Activated CD4-positive, alpha-beta memory T cell treated with anti-CD3 and anti-CD28 coated beads, Interleukin-2, amount 10 ng/mL, durations not matched to agents 7 days and 5 days (primary cell): Measurements from ENCODE around the gene DHX9. TPM values are rescaled to one million over a fixed set of nuclear protein-coding genes. Genes with fewer than 3 reads are reported as not detected.
"Not testable (repeated sequence)": the region's sequence is repeated elsewhere in the genome, so short reads cannot be mapped to it uniquely, and the experiment has no call there.

ENCODE experiments used
- CTCF ChIA-PET: fragments of 350-600 bp; sonication (Branson Sonifier 250); formaldehyde crosslinking; loops from one replicate; lab custom pipeline; 2021; ENCODE audit warnings: antibody characterized with exemption, inconsistent platforms; lab: Charles Lee
- POLR2A ChIA-PET: fragments of 350-600 bp; sonication (Branson Sonifier 250); formaldehyde crosslinking; loops from one replicate; lab custom pipeline; 2021; ENCODE audit warnings: antibody characterized with exemption; lab: Charles Lee
- DNase-seq: peaks from one replicate; pipeline ENCODE4 v3.0.0-alpha.2; 2020
- H3K27ac Mint-ChIP-seq: one replicate; pipeline ENCODE4 v1.8.0; 2021; ENCODE audit warnings: mild to moderate bottlenecking, mixed read lengths
- H3K27me3 Mint-ChIP-seq: one replicate; pipeline ENCODE4 v1.8.0; 2021; ENCODE audit warnings: mixed read lengths
- H3K36me3 Mint-ChIP-seq: one replicate; pipeline ENCODE4 v1.8.0; 2021; ENCODE audit warnings: low read depth, mixed read lengths
- H3K4me1 Mint-ChIP-seq: one replicate; pipeline ENCODE4 v1.8.0; 2021; ENCODE audit warnings: mixed read lengths
- H3K4me3 Mint-ChIP-seq: one replicate; pipeline ENCODE4 v1.8.0; 2021; ENCODE audit warnings: mild to moderate bottlenecking, mixed read lengths
- H3K9me3 Mint-ChIP-seq: one replicate; pipeline ENCODE4 v1.8.0; 2021; ENCODE audit warnings: mixed read lengths
- total RNA-seq, 2 experiments: library from RNA; stranded (reverse); gene quantifications; one replicate each; pipeline ENCODE4 v1.2.3, GENCODE V29; 2021

Gene DHX9
- total RNA-seq, 2 experiments from 2014 or later, result 163 to 171 TPM

DNA sequence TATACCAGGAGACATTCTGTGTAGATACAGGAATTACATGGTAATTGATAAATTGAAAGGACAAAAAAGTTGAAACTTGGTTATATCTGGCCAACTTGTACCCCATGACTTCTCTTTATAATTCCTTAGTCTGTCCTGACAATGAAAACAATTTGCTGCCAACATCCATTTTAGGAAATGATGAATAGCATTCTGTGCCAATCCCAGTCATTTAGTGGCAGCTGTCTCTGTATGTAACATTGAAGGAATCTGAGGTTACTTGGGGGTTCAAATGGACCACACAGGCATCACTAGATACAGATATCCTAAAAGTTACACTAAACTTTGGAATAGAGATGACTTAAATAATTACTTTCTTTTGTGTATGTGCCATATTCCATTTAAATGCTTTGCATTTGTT is 38.2 kb downstream of the DHX9 start:
- DNase-seq, result no peak
- ChIA-PET CTCF (interaction anchor here (1.6 kb wide), 1 partner anchor 11 kb away, joined by 3 read pairs; no protein-coding TSS in a partner anchor), POLR2A (interaction anchor here (1.4 kb wide), 1 partner anchor 13 kb away, joined by 4 read pairs; no protein-coding TSS in a partner anchor)
- H3K9me3 Mint-ChIP-seq, result no peaks in the 10 kb centered on the region
- peaks cover 13% of the 10 kb centered on the region for H3K4me1 Mint-ChIP-seq
- H3K36me3 Mint-ChIP-seq, result peaks cover 97% of the 10 kb centered on the region
- no peak overlapping the region for H3K4me3 Mint-ChIP-seq
- no peak overlapping the region for H3K27ac Mint-ChIP-seq
- no peaks in the 10 kb centered on the region for H3K27me3 Mint-ChIP-seq

DNA sequence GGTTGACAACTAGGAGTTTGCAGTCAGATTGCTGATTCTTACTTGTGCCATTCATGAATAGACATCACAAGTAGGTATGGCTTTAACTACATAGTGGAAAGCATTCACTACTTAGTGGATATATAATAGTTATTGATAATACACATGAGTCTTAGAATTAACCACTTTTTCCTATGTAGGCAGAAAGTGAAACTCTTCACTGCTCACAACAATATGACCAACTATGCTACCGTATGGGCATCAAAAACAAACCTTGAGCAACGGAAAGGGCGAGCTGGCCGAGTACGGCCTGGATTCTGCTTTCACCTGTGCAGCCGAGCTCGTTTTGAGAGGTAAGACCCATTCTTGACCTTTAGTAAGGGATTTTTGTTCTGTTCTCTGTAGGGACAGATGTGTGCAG is 38.7 kb downstream of the DHX9 start:
- Mint-ChIP-seq H3K4me3 (no peak overlapping the region), H3K4me1 (peaks cover 13% of the 10 kb centered on the region), H3K36me3 (peaks cover 97% of the 10 kb centered on the region), H3K9me3 (no peaks in the 10 kb centered on the region), H3K27ac (no peak overlapping the region), H3K27me3 (no peaks in the 10 kb centered on the region)
- no peak for DNase-seq
- ChIA-PET CTCF (interaction anchor here (1.6 kb wide), 1 partner anchor 11 kb away, joined by 3 read pairs; no protein-coding TSS in a partner anchor), POLR2A (interaction anchor here (1.4 kb wide), 1 partner anchor 12 kb away, joined by 4 read pairs; no protein-coding TSS in a partner anchor)

DNA sequence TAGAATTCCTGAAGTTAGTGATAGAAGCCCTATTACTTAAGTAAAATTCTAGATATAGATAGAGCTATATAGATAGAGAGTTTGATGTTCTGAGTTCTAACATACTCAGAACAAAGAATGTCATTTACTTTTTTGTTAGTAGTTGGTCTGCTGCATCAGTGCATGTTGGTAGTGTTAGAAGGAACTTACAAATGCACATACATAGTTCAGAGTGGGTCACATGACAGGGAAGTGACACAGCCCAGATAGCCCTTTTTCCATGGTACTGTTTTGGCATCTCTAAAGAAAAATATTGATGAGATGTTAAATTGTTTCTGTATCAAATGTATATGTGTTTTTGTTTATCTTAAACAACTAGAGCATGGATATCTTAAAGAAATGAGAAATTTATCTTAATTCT is 45.7 kb downstream of the DHX9 start:
- no peak for DNase-seq
- H3K27me3 Mint-ChIP-seq, result no peaks in the 10 kb centered on the region
- peaks cover 20% of the 10 kb centered on the region for H3K4me1 Mint-ChIP-seq
- peaks cover 2% of the 10 kb centered on the region for H3K9me3 Mint-ChIP-seq
- ChIA-PET CTCF (no interaction called here), POLR2A (no interaction called here)
- peaks cover 90% of the 10 kb centered on the region for H3K36me3 Mint-ChIP-seq
- H3K4me3 Mint-ChIP-seq, result no peak overlapping the region
- no peak overlapping the region for H3K27ac Mint-ChIP-seq

DNA sequence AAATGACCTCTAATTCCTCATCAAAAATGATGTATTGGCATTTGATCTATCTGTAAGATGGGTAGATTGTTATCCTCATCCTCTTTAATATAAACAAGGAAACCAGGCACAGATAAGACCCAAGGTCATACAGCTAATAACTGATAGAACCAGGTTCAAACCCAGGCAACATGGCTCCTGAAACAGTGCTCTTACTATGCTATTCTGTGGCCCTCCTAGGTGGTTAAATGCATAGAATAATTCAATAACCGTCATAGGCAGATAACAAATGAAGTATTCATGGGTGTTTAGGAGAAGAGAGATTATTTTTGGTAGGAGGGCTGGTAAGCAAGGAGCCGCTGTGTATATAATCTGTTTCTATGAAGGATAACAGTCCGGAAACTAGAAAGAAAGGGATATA is 46.4 kb downstream of the DHX9 start:
- DNase-seq, result no peak
- peaks cover 4% of the 10 kb centered on the region for H3K9me3 Mint-ChIP-seq
- ChIA-PET CTCF (no interaction called here), POLR2A (no interaction called here)
- H3K4me3 Mint-ChIP-seq, result no peak overlapping the region
- H3K27ac Mint-ChIP-seq, result no peak overlapping the region
- no peaks in the 10 kb centered on the region for H3K27me3 Mint-ChIP-seq
- peaks cover 90% of the 10 kb centered on the region for H3K36me3 Mint-ChIP-seq
- H3K4me1 Mint-ChIP-seq, result peaks cover 27% of the 10 kb centered on the region

DNA sequence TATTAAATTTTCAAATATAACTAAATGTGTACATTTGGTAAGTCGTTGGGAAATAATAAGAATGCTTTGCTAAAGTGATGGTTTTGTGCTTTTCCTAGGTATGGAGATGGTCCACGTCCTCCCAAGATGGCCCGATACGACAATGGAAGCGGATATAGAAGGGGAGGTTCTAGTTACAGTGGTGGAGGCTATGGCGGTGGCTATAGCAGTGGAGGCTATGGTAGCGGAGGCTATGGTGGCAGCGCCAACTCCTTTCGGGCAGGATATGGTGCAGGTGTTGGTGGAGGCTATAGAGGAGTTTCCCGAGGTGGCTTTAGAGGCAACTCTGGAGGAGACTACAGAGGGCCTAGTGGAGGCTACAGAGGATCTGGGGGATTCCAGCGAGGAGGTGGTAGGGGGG is 47.8 kb downstream of the DHX9 start:
- peaks cover 82% of the 10 kb centered on the region for H3K36me3 Mint-ChIP-seq
- POLR2A ChIA-PET, result no interaction called here
- CTCF ChIA-PET, result no interaction called here
- H3K4me3 Mint-ChIP-seq, result no peak overlapping the region
- H3K4me1 Mint-ChIP-seq, result peaks cover 28% of the 10 kb centered on the region
- H3K27me3 Mint-ChIP-seq, result no peaks in the 10 kb centered on the region
- DNase-seq, result no peak
- H3K9me3 Mint-ChIP-seq, result peaks cover 4% of the 10 kb centered on the region
- H3K27ac Mint-ChIP-seq, result no peak overlapping the region

DNA sequence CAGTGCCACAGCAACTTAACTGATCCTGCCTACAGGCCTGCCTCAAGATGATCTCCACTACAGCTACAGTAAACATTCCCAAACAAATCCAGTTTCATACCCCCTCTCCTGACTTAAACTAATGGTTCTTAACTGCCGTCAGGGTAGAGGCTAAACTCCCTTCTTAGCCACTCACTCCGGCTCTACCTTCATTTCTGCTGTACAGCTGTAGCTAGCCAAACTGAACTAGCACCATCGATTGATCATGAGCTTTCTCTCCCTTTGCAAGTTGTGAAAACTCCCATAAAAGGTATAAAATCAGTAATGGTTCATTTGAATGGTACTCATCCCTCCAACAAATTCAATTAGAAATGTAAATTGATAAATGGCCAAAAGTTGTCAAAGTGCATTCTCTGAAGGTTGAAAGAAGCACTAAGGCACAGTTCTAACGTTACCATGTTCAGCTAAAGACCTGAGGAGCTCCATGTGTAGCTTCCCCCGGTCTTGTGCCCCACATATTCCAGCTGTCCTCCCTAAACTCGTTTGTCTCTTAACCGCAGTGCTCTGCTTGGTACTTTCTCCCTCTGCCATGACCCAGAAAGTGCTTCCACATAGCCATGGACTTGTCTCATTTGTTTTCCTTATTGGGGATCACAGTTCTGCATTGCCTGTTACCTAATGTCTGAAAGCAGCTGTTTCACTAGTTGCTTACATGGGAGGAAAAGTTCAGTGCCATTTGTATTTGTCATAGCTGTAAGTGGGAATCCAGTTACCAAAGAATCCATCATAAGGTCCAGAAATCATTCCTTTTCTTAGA is 49.8 kb downstream of the DHX9 start:
- CTCF ChIA-PET, result interaction anchor here (1.0 kb wide), 1 partner anchor 11 kb away, joined by 3 read pairs; no protein-coding TSS in a partner anchor

DNA sequence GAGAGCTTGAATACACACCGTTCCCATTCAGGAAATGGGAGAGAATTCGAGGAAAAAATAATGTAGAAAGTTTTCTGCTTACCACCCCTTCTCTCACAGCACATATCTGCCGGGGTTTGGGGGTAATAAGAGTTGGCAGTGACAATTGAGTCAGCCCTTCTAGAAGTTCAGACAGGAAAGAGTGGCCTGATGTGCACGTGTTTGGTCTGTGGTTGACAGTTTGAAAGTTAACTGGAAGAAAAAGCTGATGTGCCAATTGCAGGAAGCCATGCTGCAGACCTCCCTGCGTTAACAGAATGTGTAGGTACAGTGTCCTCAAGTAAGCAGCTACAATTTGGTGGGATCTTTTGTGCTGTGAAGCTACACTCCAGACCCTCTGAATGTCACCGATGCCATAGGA is 50.9 kb downstream of the DHX9 start:
- ChIA-PET POLR2A (interaction anchor here (1.4 to 3.1 kb wide), 4 partner anchors 12 to 50 kb away, joined by 3 to 10 read pairs (median 4); no protein-coding TSS in a partner anchor), CTCF (no interaction called here)
- Mint-ChIP-seq H3K9me3 (peaks cover 4% of the 10 kb centered on the region), H3K4me3 (no peak overlapping the region), H3K27ac (peak overlapping the region; percentile 40), H3K36me3 (peaks cover 63% of the 10 kb centered on the region), H3K4me1 (peaks cover 27% of the 10 kb centered on the region), H3K27me3 (peaks cover 8% of the 10 kb centered on the region)
- peak; percentile 56 for DNase-seq

More for the DNA sequence above, 49.8 kb downstream of the DHX9 start:
- POLR2A ChIA-PET, result interaction anchor here (1.2 to 3.1 kb wide), 5 partner anchors 13 to 49 kb away, joined by 3 to 10 read pairs (median 5); no protein-coding TSS in a partner anchor
- H3K4me3 Mint-ChIP-seq, result no peak overlapping the region
- H3K27ac Mint-ChIP-seq, result peak overlapping the region; percentile 12
- no peak for DNase-seq
- H3K4me1 Mint-ChIP-seq, result peaks cover 28% of the 10 kb centered on the region
- peaks cover 67% of the 10 kb centered on the region for H3K36me3 Mint-ChIP-seq
- H3K27me3 Mint-ChIP-seq, result peaks cover 2% of the 10 kb centered on the region
- peaks cover 4% of the 10 kb centered on the region for H3K9me3 Mint-ChIP-seq

DNA sequence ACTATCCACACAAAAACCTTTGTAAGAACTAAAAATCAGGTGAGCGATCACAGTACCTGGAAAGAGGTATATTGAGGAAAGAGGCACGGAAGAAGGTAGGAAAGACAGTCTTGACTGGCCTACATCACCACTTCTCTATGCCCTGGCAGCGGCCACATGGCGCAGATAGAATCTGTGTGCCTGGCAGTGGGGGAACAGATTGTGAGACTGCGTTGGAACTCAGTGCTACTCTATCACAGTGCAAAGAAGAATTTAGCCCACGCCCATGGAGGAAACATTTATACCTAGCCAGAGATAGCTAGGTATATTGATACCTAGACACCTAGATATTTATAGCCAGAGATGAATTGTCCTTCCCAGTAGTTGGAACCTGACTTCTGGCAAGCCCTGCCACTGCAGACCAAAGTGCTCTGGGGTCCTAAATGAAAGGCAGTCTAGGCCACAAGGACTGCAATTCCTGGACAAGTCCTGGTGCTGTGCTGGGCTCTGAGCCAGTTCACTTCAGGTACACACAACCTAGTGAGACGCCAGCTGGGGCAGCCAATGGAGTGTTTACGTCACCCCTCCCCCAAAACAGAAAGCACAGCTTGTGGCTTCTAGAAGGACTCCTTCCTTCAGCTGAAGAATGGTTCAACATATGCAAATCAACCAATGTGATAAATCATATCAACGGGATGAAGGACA is 51.9 kb downstream of the DHX9 start:
- Mint-ChIP-seq H3K27ac (no peak overlapping the region), H3K9me3 (peaks cover 4% of the 10 kb centered on the region), H3K36me3 (peaks cover 53% of the 10 kb centered on the region), H3K4me3 (no peak overlapping the region), H3K27me3 (peaks cover 9% of the 10 kb centered on the region), H3K4me1 (peaks cover 25% of the 10 kb centered on the region)
- ChIA-PET POLR2A (interaction anchor here (1.6 to 3.1 kb wide), 2 partner anchors 13 to 51 kb away, joined by 4 to 10 read pairs; no protein-coding TSS in a partner anchor), CTCF (no interaction called here)
- no peak for DNase-seq

DNA sequence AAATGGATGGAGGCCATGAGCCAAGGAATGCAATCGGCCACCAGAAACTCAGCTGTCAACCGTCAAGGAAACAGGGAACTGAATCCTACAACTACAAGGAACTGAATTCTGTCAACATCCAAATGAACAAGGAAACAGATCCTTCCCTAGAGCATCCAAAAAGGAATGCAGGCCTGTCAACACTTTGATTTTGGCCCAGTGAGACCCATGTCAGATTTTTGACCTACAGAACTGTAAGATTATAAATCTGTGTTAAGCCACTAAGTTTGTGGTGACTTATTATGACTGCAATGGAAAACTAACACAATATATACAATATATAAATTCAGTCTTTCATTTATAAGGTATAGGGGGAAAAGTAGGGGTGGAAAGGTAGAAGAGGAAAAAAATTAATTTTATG is 58.5 kb downstream of the DHX9 start:
- CTCF ChIA-PET, result no interaction called here
- Mint-ChIP-seq H3K4me3 (no peak overlapping the region), H3K27me3 (peaks cover 11% of the 10 kb centered on the region), H3K36me3 (peaks cover 3% of the 10 kb centered on the region), H3K9me3 (no peaks in the 10 kb centered on the region), H3K27ac (no peak overlapping the region), H3K4me1 (no peaks in the 10 kb centered on the region)
- POLR2A ChIA-PET, result no interaction called here
- no peak for DNase-seq

DNA sequence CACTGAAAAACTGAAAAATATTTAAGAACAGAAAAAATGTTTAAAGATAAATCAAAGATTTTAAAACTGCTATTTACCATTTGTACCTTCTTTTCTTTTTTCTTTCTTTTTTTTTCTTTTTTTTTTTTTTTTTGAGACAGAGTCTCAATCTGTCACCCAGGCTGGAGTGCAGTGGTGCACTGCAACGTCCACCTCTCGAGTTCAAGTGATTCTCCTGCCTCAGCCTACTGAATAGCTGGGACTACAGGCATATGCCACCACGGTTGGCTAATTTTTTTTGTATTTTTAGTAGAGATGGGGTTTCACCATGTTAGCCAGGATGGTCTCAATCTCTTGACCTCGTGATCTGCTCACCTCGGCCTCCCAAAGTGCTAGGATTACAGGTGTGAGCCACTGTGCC is 62.8 kb downstream of the DHX9 start:
- CTCF ChIA-PET, H3K4me3 Mint-ChIP-seq, DNase-seq, H3K27me3 Mint-ChIP-seq, H3K9me3 Mint-ChIP-seq, H3K27ac Mint-ChIP-seq, H3K36me3 Mint-ChIP-seq, POLR2A ChIA-PET, H3K4me1 Mint-ChIP-seq: not testable (repeated sequence)

DNA sequence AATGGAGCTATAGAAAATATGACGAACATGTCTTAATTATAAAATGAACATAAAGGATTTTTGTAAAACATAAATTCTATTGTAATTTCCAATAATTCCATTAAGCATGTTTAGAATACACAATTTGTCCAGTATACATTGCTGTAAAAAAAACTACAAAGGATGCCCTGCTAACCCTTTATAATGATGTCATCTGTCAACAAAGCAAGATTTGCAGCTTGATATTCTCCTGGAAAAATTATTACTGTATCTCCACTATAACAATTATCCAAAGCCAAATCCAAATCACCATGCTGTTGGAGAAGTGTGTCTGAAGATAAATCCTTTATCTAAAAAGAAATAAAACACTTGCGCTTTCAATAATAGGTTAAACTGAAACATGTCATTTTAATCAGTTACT is 66.2 kb downstream of the DHX9 start:
- ChIA-PET CTCF (no interaction called here), POLR2A (no interaction called here)
- Mint-ChIP-seq H3K4me1 (no peaks in the 10 kb centered on the region), H3K36me3 (no peaks in the 10 kb centered on the region), H3K4me3 (no peak overlapping the region), H3K27me3 (peaks cover 9% of the 10 kb centered on the region), H3K9me3 (no peaks in the 10 kb centered on the region), H3K27ac (no peak overlapping the region)
- no peak for DNase-seq

DNA sequence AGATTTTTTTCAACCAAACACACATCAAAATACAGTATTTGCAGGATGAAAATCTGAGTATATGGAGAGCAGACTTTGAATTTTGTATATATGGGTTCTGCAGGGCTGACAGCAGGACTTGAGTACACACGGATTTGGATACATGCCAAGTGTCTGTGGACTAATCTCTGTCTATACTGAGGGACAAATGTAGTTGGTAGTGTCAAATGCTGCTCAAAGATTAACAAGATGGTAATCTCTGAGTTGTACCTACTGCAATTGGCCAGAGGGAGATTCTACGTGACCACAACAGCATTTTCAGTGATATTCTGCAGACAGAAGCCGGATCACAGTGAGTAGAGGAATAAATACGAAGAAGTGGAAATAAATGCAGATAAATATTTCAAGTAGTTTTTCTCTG is 70.4 kb downstream of the DHX9 start:
- Mint-ChIP-seq H3K9me3 (peaks cover 2% of the 10 kb centered on the region), H3K4me3 (no peak overlapping the region), H3K4me1 (no peaks in the 10 kb centered on the region), H3K36me3 (no peaks in the 10 kb centered on the region), H3K27ac (no peak overlapping the region), H3K27me3 (peaks cover 5% of the 10 kb centered on the region)
- CTCF ChIA-PET, result no interaction called here
- POLR2A ChIA-PET, result no interaction called here
- DNase-seq, result no peak

DNA sequence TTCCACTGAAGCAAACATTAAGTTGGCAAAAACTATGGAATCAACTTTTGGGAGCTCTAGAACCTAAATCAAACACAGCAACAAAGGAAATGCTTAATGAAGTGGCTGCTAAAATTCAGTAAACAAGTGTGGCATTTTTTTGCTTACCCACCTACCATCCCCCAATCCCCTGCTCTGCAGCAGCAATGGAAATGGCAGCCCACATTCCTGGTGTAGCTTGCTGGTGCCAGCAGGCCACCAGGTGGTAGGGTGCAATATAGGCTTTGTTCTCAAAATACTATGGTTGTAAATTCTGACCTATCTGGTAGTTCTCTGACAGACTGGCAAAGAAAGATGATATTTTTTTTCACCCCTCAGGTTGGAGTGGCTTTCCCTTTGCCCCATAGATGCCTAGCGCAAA is 71.0 kb downstream of the DHX9 start:
- no peak for DNase-seq
- POLR2A ChIA-PET, result no interaction called here
- H3K4me3 Mint-ChIP-seq, result no peak overlapping the region
- CTCF ChIA-PET, result no interaction called here
- H3K9me3 Mint-ChIP-seq, result peaks cover 2% of the 10 kb centered on the region
- no peaks in the 10 kb centered on the region for H3K4me1 Mint-ChIP-seq
- peaks cover 5% of the 10 kb centered on the region for H3K27me3 Mint-ChIP-seq
- no peaks in the 10 kb centered on the region for H3K36me3 Mint-ChIP-seq
- H3K27ac Mint-ChIP-seq, result no peak overlapping the region
